GM18507 (cell line): ENCODE measurements around the gene QTRT2.

Source experiments
- DNase-seq: peaks from one replicate; pipeline ENCODE4 v3.0.0; 2011; ENCODE audit warnings: low read depth; ENCODE audit not compliant: insufficient read length; ENCODE audit errors: extremely low spot score
- FAIRE-seq: peaks from 2 replicates; lab custom pipeline; 2011; peaks lifted over from hg19 to GRCh38; lab: Jason Lieb, UNC

Gene QTRT2

GRCh38 chr3:114071786-114072185 lies 15.2 kb downstream of the QTRT2 start:
- FAIRE-seq (no peak), DNase-seq (no peak)

- DNase-seq (no peak), FAIRE-seq (no peak)
These were observed 20.2 kb downstream of the QTRT2 start for GRCh38 chr3:114076711-114077110.

- DNase-seq (no peak), FAIRE-seq (no peak)
These were observed 21.6 kb downstream of the QTRT2 start for GRCh38 chr3:114078126-114078525.

DNA sequence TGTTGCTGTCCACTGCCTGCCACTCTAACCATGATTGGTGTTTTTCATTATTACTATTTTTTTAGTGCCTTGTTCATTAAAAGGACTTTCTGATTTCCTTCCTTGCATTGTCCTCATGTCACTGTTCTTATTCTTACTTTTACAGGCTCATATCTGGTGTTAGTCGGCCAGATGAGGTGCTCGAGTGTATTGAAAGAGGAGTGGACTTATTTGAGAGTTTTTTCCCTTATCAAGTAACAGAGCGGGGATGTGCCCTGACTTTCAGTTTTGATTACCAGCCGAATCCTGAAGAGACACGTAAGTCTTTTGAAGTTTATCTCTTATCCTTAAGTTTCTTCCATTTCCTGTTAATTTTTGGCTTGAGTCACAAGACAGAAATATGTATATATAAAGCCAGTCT lies 23.2 kb downstream of the QTRT2 start:
- no peak for DNase-seq
- FAIRE-seq, result no peak

GRCh38 chr3:114080201-114080600 lies 23.7 kb downstream of the QTRT2 start:
- FAIRE-seq (no peak), DNase-seq (no peak)

DNA sequence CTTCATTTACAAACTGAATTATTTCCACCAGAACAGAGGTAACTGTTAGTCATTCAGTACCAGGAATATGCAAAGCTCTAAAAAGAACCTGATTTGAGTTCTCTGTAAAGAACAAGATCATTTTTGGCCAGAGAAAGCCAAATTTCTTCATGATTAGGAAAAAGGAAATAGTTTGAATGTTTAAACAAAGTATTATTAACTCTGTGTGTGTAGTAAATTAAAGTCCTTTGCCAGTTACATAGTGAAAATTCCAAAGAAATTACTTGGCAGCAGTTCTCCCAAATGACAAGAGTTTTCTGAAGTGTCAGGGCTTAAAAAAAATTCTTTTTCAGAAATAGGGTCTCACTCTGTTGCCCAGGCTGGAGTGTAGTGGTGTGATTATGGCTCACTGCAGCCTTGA lies 24.5 kb downstream of the QTRT2 start:
- DNase-seq (no peak), FAIRE-seq (no peak)

GRCh38 chr3:114083112-114083511 lies 26.6 kb downstream of the QTRT2 start:
- DNase-seq, result no peak
- FAIRE-seq, result peak; percentile 29

GRCh38 chr3:114086356-114086755 lies 29.8 kb downstream of the QTRT2 start:
- DNase-seq (no peak), FAIRE-seq (no peak)

DNA sequence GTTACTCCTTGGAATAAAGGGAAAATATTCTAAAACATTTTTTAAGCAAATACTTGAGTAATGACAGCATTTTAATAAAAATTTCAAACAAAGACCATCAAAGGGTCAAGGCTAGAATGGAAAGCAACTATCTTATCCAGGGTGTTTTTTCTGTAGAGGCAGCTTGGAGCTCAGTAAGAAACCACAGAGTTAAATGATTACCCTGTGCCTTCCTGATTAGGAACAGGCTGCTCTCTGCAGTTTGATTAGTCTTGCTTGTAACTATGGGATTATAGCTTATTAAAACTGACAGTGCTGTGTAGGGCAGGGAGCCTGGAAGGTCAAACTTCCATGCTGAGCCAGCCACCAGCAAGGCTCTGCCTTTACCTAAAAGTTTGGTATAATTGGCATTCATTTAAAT lies 33.1 kb downstream of the QTRT2 start:
- FAIRE-seq, result peak; percentile 33
- no peak for DNase-seq

DNA sequence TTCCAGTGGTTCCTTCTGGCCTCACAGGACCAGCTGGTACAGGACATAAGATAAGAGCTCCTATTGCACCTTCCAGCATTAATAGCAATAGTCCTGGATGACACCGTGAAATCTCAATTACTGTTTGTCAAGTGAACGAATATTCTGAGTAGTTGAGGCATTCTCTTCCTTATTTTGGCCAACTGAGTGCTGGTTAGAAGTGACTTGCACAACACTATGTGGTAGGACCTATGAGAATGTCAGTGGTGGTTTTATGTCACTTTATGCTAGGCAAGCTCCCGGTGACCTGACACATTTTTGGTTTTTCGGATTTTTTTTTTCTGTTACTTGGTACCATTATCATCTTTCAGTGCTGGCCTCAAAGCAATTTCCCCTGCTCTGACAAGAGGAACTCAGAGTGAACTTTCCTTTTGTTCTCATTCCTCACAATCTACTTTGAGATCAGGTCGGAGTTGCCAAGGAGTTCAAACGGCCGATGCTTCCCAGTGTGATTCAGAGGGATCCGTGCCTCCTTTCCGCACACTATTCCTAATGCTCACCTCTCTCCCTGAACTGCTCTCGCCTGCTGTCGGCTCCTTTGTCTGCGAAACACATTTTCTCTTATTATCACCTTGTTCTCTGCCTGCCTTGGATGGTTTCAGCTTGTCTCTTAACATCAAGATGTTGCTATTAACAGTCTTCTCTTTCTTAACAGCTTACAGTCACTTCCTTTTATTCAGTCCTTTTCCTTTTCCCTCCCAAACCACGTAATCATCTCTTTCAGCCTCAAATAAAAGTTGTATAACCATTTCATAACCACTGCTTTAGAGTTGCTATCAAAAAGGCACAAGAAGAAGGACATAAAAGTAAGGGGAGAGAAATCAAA lies 35.8 kb downstream of the QTRT2 start:
- no peak for DNase-seq
- no peak for FAIRE-seq

- FAIRE-seq (no peak), DNase-seq (no peak)
These were observed 36.5 kb downstream of the QTRT2 start for GRCh38 chr3:114093016-114093380.

DNA sequence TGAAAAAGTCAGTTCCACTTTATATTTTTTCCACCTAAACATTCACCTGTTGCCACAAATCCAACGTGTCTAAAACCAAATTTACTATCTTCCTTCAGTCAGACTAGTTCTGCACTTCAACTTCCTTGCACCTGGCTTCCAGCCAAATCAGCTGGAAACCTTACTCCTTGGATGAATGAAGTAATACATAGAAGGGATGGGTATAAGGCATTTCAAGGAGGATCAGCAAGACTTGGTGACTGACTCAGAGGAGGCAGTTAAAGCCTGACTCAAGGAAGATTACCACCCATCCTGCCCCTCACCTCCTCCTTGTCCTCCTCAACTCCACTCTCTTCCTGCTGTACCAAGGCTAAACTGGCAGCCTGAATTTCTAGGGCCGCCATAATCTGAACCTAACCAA lies 37.1 kb downstream of the QTRT2 start:
- no peak for DNase-seq
- FAIRE-seq, result no peak

- FAIRE-seq (no peak), DNase-seq (no peak)
These were observed 39.3 kb downstream of the QTRT2 start for GRCh38 chr3:114095796-114096195.

DNA sequence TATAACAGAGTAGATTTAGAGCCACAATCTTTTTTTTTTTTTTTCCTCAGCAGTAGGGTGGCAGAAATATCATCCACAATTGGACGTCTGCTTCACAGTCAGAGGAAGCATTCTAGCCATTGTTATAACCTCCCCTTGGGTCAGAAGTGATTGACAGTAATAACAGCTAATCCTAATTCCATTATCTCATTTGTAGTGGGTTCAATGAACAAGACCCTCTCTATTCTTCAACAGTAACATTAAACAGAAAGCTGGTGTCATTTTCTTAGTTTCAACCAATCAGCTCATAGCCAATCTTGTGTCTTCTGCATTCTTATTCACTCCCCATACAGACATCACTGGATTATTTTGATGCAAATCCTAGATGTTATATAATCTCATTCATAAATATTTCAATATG lies 44.6 kb downstream of the QTRT2 start:
- FAIRE-seq, result no peak

DNA sequence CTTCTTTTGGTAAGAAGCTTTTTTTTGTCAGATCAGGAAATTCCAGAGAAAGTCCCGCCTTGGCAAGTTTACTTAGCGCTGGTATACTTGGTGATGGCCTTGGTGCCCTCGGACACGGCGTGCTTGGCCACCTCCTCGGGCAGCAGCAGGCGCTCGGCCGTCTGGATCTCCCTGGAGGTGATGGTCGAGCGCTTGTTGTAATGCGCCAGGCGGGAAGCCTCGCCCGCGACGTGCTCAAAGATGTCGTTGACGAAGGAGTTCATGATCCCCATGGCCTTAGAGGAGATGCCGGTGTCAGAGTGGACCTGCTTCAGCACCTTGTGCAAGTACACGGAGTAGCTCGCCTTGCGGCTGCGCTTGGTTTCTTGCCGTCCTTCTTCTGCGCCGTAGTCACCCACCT lies 46.6 kb downstream of the QTRT2 start:
- DNase-seq (no peak), FAIRE-seq (no peak)

More for the DNA sequence above, 44.6 kb downstream of the QTRT2 start:
- no peak for DNase-seq

- no peak for FAIRE-seq
- no peak for DNase-seq
These were observed 47.3 kb downstream of the QTRT2 start for GRCh38 chr3:114103858-114104257.

- no peak for FAIRE-seq
- DNase-seq, result no peak
These were observed 47.9 kb downstream of the QTRT2 start for GRCh38 chr3:114104414-114104813.

DNA sequence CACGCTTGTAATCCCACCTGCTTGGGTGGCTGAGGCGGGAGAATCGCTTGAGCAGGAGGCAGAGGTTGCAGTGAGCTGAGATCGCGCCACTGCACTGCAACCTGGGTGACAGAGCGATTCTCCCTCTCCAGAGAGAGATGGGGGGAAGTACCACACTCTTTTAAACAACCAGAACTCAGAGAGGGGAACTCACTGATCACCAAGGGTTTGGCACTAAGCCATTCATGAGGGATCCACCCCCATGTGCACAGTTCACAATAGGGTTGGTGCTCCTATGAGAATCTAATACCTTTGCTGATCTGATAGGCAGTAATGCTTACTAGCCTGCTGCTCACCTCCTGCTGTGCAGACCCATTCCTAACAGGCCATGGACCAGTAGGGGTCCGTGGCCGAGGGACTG lies 51.6 kb downstream of the QTRT2 start:
- DNase-seq (no peak), FAIRE-seq (no peak)

- DNase-seq (no peak), FAIRE-seq (no peak)
These were observed 53.9 kb downstream of the QTRT2 start for GRCh38 chr3:114110439-114110838.

- DNase-seq (no peak), FAIRE-seq (no peak)
These were observed 54.7 kb downstream of the QTRT2 start for GRCh38 chr3:114111060-114111770.

GRCh38 chr3:114112696-114113095 lies 56.2 kb downstream of the QTRT2 start:
- FAIRE-seq (no peak), DNase-seq (no peak)
